HUES6 (cell line): ENCODE data around the gene SCAF4.
"Not testable (repeated sequence)": the region's sequence is repeated elsewhere in the genome, so short reads cannot be mapped to it uniquely, and the experiment has no call there.

Experiments used
- H3K27ac ChIP-seq: 2 replicates; pipeline ENCODE4 v1.7.0; 2013; ENCODE audit warnings: low read depth, mild to moderate bottlenecking, low read length, inconsistent platforms
- H3K27me3 ChIP-seq: 2 replicates; pipeline ENCODE4 v1.6.1; 2013; ENCODE audit warnings: low read length; ENCODE audit not compliant: control insufficient read depth, insufficient read depth
- H3K36me3 ChIP-seq: 2 replicates; pipeline ENCODE4 v1.6.1; 2013; ENCODE audit warnings: low read length; ENCODE audit not compliant: control insufficient read depth, insufficient read depth
- H3K4me1 ChIP-seq: 2 replicates; pipeline ENCODE4 v1.6.1; 2013; ENCODE audit warnings: low read length; ENCODE audit not compliant: control insufficient read depth, insufficient read depth
- H3K4me3 ChIP-seq: 2 replicates; pipeline ENCODE4 v1.5.1; 2013; ENCODE audit warnings: low read depth, low read length
- H3K9ac ChIP-seq: one replicate; pipeline ENCODE4 v1.6.1; 2013; ENCODE audit warnings: mild to moderate bottlenecking, low read length
- H3K9me3 ChIP-seq: 2 replicates; pipeline ENCODE4 v1.6.1; 2013; ENCODE audit warnings: low read depth, low read length; ENCODE audit not compliant: control insufficient read depth, insufficient read depth

SCAF4 gene

DNA sequence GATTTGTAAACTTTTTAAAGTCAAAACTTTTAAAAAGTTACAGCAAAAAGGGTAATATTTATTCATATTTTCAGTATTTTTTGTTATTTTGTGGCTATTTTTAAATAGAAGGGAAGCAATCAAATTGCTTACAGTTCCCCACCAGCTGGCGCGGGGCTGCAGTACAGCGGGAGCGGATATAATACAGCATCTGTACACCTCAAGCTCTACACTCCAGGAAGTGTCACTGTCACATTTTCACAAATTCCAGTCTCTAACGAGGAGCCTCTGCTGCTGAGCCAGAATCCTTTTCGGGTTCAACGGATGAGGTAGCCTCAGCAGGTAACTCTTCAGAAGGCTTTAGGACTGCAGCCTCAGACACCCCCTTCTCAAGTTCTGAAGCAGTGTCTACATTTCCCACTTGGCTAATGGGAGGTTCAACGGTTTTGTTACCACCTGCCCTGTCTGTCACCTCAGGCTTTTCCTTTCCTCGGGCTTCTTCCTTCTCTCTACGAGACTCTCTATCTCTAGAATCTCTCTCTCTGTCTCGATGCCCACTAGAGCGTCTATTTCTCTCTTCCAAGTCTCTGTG is 60.7 kb downstream of the SCAF4 start:
- peaks cover 57% of the 10 kb centered on the region for H3K36me3 ChIP-seq
- H3K4me3 ChIP-seq: no peak overlapping the region
- H3K9me3 ChIP-seq: no peaks in the 10 kb centered on the region
- peaks cover 40% of the 10 kb centered on the region for H3K4me1 ChIP-seq
- H3K9ac ChIP-seq: no peak overlapping the region
- no peak overlapping the region for H3K27ac ChIP-seq
- no peaks in the 10 kb centered on the region for H3K27me3 ChIP-seq

DNA sequence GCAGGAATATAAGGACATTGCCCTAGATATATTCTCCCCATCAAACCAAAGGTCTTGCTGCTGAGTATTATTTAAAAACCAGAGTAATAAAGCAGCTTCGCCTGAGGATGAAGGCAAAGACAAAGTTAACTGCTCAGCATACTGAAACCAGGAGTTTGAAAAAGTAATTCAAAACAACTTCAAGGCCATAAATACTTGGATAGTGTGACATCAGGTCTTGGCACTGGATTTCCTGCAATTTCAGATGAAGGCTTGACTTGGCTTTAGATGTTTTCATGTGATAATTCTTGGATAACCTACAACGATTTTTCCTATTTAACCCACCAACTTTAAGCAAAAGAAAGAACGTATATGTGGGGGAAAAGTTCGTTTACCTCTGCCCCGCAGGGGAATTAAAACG is 61.8 kb downstream of the SCAF4 start:
- Histone ChIP-seq H3K9ac (no peak overlapping the region), H3K9me3 (no peaks in the 10 kb centered on the region), H3K4me1 (peaks cover 42% of the 10 kb centered on the region), H3K4me3 (no peak overlapping the region), H3K27me3 (no peaks in the 10 kb centered on the region), H3K27ac (no peak overlapping the region), H3K36me3 (peaks cover 61% of the 10 kb centered on the region)

DNA sequence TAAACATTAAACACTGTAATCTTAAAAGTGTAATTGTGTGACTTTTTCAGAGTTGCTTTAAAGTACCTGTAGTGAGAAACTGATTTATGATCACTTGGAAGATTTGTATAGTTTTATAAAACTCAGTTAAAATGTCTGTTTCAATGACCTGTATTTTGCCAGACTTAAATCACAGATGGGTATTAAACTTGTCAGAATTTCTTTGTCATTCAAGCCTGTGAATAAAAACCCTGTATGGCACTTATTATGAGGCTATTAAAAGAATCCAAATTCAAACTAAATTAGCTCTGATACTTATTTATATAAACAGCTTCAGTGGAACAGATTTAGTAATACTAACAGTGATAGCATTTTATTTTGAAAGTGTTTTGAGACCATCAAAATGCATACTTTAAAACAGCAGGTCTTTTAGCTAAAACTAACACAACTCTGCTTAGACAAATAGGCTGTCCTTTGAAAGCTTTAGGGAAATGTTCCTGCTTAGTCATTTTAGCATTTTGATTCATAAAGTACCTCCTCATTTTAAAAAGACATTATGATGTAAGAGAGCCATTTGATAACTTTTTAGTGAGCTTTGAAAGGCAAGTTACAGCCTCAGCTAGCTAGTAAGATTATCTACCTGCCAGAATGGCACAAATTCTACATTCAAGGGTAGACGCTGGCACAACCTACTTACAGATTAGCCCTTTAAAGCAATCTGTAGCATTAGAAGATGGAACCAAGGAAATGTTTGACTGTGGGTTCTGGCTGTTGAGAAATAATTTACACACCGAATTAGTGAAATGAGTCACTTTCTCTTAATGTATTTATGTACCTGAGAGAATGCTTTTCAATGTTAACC is 63.0 kb downstream of the SCAF4 start:
- H3K4me3 ChIP-seq: no peak overlapping the region
- H3K36me3 ChIP-seq: peaks cover 67% of the 10 kb centered on the region

DNA sequence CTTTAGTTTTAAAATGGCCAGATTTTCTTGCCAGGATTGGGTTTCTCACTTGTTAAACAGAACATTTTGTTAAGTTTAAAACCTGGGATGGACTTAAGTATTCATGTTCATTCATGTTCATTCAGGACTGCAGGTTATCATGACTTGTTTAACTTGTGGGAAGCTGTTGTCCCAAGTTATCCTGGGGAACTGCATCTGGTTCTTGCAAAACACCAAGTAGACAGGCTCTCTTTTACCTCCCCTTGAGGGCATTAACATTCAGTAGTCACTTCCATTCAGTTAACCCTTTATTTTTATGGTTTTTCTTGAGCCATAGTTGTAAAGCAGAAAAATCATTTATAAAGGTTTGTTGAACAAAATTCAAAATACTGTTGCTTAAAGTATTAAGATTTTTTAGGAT is 64.3 kb downstream of the SCAF4 start:
- Histone ChIP-seq H3K4me1 (peaks cover 42% of the 10 kb centered on the region), H3K4me3 (no peak overlapping the region), H3K27me3 (no peaks in the 10 kb centered on the region), H3K9me3 (no peaks in the 10 kb centered on the region), H3K36me3 (peaks cover 74% of the 10 kb centered on the region), H3K27ac (no peak overlapping the region), H3K9ac (no peak overlapping the region)

More for the DNA sequence above, 63.0 kb downstream of the SCAF4 start:
- H3K27me3 ChIP-seq: no peaks in the 10 kb centered on the region
- H3K27ac ChIP-seq: no peak overlapping the region
- no peak overlapping the region for H3K9ac ChIP-seq
- H3K4me1 ChIP-seq: peaks cover 42% of the 10 kb centered on the region
- no peaks in the 10 kb centered on the region for H3K9me3 ChIP-seq

DNA sequence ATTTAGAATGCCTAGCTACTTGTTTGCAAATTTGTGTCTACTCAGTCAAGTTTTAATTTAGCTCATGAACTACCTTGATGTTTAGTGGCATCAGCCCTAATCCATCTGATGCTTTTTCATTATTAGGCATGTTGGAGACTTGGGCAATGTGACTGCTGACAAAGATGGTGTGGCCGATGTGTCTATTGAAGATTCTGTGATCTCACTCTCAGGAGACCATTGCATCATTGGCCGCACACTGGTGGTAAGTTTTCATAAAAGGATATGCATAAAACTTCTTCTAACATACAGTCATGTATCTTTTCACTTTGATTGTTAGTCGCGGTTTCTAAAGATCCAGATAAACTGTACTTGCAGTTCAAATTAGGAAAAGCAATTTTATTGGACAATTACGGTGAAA is 64.8 kb downstream of the SCAF4 start:
- Histone ChIP-seq H3K27ac (no peak overlapping the region), H3K36me3 (peaks cover 74% of the 10 kb centered on the region)

DNA sequence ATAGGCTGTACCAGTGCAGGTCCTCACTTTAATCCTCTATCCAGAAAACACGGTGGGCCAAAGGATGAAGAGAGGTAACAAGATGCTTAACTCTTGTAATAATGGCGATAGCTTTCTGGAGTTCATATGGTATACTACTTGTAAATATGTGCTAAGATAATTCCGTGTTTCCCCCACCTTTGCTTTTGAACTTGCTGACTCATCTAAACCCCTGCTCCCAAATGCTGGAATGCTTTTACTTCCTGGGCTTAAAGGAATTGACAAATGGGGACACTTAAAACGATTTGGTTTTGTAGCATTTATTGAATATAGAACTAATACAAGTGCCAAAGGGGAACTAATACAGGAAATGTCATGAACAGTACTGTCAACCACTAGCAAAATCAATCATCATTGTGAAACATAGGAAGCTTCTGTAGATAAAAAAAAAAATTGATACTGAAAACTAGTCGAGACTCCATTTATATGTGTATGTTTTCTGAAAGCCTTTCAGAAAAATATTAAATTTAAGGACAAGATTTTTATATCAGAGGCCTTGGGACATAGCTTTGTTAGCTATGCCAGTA is 65.4 kb downstream of the SCAF4 start:
- Histone ChIP-seq H3K27me3 (no peaks in the 10 kb centered on the region), H3K4me3 (no peak overlapping the region), H3K9me3 (no peaks in the 10 kb centered on the region), H3K27ac (no peak overlapping the region), H3K9ac (no peak overlapping the region), H3K4me1 (peaks cover 42% of the 10 kb centered on the region), H3K36me3 (peaks cover 74% of the 10 kb centered on the region)

More for the DNA sequence above, 64.8 kb downstream of the SCAF4 start:
- H3K27me3 ChIP-seq: no peaks in the 10 kb centered on the region
- H3K9ac ChIP-seq: no peak overlapping the region
- H3K9me3 ChIP-seq: no peaks in the 10 kb centered on the region
- H3K4me3 ChIP-seq: no peak overlapping the region
- H3K4me1 ChIP-seq: peaks cover 42% of the 10 kb centered on the region

DNA sequence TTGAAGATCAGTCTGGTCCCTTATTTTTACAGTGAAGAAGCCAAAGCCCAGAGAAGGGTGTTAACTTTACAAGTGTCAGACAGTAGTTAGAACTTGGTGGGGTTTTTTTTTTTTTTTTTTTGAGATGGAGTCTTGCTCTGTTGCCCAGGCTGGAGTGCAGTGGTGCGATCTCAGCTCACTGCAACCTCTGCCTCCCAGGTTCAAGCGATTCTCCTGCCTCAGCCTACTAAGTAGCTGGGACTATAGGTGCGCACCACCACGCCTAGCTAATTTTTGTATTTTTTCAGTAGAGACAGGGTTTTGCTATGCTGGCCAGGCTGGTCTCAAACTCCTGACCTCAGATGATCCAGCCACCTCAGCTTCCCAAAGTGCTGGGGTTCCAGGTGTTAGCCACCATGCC is 66.0 kb downstream of the SCAF4 start:
- not testable (repeated sequence) for H3K27me3 ChIP-seq, H3K9ac ChIP-seq, H3K9me3 ChIP-seq, H3K4me3 ChIP-seq, H3K27ac ChIP-seq
- Histone ChIP-seq H3K4me1 (peaks cover 42% of the 10 kb centered on the region), H3K36me3 (peaks cover 71% of the 10 kb centered on the region)

DNA sequence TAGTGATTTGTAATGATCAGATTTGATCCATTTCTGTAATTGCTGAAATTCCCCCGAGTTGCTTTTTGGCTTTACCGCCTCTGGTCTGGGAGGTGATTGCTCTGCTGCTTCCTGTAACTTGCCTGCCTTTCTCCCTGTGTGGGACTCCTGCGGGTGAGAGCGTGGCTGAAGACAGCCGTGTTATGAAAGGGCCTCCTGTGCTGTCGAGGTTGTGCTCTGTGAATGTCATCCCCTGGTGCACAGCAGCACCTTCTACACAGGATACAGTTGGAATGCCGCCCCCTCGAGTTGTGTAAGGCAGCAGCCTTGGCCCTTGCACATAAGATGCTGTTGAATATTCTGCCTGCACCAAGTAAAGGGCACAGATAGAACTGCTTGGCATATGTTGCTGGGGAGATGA is 66.5 kb downstream of the SCAF4 start:
- peaks cover 67% of the 10 kb centered on the region for H3K36me3 ChIP-seq
- no peak overlapping the region for H3K4me3 ChIP-seq
- H3K27me3 ChIP-seq: no peaks in the 10 kb centered on the region
- H3K27ac ChIP-seq: no peak overlapping the region
- H3K9ac ChIP-seq: no peak overlapping the region
- peaks cover 38% of the 10 kb centered on the region for H3K4me1 ChIP-seq
- no peaks in the 10 kb centered on the region for H3K9me3 ChIP-seq

DNA sequence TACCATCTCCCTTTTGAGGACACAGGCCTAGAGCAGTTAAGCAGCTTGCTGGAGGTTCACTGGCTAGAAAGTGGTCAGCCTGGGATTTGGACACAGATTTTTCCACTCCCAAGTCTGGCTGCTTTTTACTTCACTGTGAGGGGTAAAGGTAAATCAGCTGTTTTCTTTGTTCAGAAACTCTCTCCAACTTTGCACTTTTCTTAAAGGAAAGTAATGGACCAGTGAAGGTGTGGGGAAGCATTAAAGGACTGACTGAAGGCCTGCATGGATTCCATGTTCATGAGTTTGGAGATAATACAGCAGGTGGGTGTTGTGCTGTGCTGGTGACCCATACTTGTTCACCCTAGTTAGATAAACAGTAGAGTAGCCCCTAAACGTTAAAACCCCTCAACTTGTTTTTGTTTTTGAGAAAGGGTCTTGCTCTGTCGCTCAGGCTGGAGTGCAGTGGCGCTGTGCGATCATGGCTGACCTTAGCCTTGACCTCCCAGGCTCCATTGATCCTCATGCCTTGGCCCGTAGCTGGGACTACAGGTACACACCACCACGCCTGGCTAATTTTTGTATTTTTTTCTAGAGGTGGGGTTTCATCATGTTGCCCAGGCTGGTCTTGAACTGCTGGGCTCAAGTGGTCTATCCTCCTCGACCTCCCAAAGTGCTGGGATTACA is 68.2 kb downstream of the SCAF4 start:
- Histone ChIP-seq H3K9ac (no peak overlapping the region), H3K4me3 (no peak overlapping the region), H3K27ac (no peak overlapping the region), H3K36me3 (peaks cover 52% of the 10 kb centered on the region), H3K9me3 (no peaks in the 10 kb centered on the region), H3K27me3 (no peaks in the 10 kb centered on the region), H3K4me1 (peaks cover 24% of the 10 kb centered on the region; the same call in 1 of the 2 replicates)

DNA sequence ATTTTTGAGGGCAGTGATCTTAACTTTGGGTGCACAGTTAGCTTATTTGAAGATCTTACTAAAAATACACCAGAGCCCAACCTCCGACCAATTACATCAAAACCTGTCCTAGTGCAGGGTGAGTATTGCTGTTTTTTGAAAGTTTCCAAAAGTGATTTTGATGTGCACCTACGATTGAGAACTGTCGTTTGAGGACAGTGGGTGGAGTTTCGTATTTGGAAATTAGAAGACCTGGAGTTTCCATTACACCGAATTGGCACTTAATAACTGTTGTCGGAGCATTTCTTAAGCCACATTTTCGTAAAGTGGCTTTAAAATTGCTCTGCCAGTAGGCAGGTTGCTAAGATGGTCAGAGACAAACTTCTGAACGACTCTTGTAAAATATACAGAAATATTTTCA is 71.3 kb downstream of the SCAF4 start:
- peaks cover 27% of the 10 kb centered on the region for H3K36me3 ChIP-seq
- H3K9ac ChIP-seq: peak overlapping the region; percentile 84
- no peaks in the 10 kb centered on the region for H3K9me3 ChIP-seq
- H3K27me3 ChIP-seq: no peaks in the 10 kb centered on the region
- peak overlapping the region; percentile 71 for H3K4me3 ChIP-seq
- H3K4me1 ChIP-seq: no peaks in the 10 kb centered on the region
- H3K27ac ChIP-seq: no peak overlapping the region

DNA sequence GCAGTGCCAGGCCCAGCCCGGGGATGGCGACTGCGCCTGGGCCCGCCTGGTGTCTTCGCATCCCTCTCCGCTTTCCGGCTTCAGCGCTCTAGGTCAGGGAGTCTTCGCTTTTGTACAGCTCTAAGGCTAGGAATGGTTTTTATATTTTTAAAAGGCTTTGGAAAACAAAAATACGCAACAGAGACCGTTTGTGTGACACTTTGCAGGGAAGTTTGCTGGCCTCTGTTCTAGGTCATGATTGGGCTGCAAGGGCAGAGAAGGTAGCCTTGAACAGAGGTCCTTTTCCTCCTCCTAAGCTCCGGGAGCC is 71.7 kb downstream of the SCAF4 start:
- Histone ChIP-seq H3K27ac (no peak overlapping the region), H3K9ac (peak overlapping the region; percentile 84), H3K36me3 (peaks cover 23% of the 10 kb centered on the region), H3K9me3 (no peaks in the 10 kb centered on the region), H3K4me1 (no peaks in the 10 kb centered on the region), H3K4me3 (peak overlapping the region; percentile 71), H3K27me3 (no peaks in the 10 kb centered on the region)
